Activated CD4-positive, alpha-beta T cell treated with anti-CD3 and anti-CD28 coated beads for 1 hour (primary cell): ENCODE data around the gene GABRD.

Experiments
- DNase-seq: peaks from one replicate; pipeline ENCODE4 v3.0.0-alpha.2; 2020

Gene GABRD

DNA sequence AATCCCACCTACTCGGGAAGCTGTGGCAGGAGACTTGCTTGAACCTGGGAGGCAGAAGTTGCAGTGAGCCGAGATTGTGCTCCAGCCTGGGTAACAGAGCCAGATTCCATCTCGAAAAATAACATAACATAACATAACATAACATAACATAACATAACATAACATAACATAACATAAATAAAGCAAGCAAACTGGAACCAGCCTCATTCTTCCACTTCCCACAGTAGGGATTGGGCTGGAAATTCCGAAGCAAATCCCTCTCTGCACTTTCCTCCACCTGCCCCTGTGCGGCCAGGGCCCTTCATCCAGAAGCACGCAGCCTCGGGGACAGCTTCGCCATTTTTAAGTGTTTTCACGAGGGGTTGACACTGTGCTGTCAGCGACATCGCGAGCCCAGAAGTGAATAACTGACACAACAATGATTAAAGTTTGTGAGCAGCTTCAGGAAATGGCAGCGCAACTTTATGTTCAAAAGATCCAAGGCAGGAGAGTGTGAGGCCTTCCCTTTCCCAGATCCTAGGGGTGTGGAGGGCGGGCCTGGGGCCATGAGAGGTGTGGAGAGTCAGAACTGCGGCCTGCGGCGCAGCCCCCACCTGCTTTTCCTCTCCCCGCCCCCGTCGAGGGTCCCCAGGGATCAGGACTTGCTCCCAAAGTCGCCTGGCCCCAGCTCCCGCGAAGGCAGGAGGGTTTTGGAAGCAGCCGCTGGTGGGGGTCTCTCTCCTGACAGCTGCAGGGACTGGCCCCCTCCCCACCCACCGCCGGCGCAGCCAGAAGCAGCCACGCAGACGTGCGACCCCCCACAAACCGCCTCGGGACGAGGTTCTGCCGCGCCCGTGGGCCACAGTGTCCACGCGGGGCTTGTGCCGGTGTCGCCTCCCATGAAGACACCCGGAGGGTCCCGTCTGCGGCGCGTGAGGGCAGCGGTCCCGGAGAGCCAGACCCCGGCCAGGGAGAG, 651 bp upstream of the GABRD start:
- DNase-seq: no peak

GRCh38 chr1:2019571-2020309, 595 bp downstream of the GABRD start:
- no peak for DNase-seq

DNA sequence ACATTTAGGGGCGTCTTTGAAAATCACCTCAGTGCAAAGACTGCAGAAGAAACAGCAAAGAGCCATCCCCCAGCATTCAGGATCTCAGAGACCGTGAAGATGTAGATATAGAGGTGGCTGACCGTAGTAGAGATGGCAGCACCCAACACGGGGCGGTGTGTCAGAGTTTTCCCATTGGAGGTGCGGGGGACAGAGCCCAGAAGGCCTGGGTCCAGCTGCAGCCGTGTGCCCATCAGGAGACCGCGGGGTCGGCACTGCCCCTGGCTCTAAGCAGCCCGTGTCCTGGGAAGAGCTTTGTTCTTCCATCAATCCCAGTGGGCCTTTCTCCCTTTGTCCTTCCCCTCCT, 1.1 kb downstream of the GABRD start:
- DNase-seq: no peak

GRCh38 chr1:2021550-2021949, 2.4 kb downstream of the GABRD start:
- DNase-seq: no peak

GRCh38 chr1:2022063-2022770, 3.1 kb downstream of the GABRD start:
- no peak for DNase-seq

DNA sequence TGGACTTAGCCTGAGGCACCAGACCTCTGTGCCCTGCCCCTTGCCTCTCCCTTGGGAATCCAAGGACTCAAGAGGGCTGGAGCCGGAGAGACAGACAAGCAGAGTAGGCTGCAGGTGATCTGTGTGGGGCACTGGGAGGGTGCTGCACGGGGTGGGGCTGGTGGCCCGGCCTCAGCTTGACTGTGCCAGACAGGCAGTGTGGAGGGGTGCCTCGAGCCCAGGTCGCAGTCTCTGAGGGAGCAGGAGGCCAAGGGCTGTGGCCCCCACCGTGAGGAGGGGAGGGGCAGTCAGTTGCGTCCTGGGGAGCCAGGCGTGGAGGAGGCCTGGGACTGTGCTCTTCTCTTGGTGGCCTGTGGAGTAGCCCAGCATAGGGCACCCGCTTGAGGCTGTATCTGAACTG, 4.0 kb downstream of the GABRD start:
- DNase-seq: no peak

- DNase-seq: no peak
Measured at GRCh38 chr1:2024451-2024850, 5.3 kb downstream of the GABRD start.

- DNase-seq: no peak
Measured at GRCh38 chr1:2024887-2025286, 5.7 kb downstream of the GABRD start.

DNA sequence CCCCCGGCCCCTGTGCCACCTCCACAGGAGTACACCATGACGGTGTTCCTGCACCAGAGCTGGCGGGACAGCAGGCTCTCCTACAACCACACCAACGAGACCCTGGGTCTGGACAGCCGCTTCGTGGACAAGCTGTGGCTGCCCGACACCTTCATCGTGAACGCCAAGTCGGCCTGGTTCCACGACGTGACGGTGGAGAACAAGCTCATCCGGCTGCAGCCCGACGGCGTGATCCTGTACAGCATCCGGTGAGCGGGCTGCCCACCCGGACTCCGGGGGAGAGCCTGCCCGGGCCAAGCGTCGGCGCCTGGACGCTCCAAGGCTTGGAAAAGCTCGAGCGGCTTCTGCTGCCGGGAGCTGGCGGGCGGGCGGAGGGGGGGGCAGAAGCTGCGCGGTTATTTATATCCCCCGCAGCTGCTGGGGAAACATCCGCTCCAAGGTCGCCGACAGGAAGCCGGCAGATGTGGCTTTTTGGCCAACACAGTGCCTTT, 6.4 kb downstream of the GABRD start:
- no peak for DNase-seq

DNA sequence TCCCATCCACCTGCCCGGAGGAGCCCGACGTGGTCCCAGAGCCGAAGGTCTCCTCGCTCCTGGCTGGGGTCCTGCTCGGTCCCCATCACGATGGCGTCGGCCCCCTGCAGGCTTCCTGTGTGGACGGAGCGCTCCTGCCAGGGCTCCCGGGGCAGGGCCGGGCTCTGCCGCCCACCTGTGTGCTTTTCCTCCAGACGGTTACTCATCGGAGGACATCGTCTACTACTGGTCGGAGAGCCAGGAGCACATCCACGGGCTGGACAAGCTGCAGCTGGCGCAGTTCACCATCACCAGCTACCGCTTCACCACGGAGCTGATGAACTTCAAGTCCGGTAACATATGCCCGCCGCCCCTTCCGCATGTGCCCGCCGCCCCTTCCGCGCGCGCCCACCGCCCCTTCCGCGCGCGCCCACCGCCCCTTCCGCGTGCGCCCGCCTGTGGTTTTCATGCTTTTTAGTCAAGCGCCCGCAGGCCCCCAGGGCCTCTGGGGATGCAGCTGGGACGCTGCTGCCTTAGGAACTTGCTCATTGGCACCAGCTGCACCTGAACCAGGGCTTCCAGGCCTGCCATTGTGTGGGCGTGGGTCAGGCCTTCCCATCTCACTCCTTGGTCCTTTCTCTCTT, 8.9 kb downstream of the GABRD start:
- DNase-seq: no peak

GRCh38 chr1:2028870-2029560, 9.9 kb downstream of the GABRD start:
- DNase-seq: no peak

- DNase-seq: no peak
Measured at GRCh38 chr1:2029561-2029960, 10.4 kb downstream of the GABRD start.

DNA sequence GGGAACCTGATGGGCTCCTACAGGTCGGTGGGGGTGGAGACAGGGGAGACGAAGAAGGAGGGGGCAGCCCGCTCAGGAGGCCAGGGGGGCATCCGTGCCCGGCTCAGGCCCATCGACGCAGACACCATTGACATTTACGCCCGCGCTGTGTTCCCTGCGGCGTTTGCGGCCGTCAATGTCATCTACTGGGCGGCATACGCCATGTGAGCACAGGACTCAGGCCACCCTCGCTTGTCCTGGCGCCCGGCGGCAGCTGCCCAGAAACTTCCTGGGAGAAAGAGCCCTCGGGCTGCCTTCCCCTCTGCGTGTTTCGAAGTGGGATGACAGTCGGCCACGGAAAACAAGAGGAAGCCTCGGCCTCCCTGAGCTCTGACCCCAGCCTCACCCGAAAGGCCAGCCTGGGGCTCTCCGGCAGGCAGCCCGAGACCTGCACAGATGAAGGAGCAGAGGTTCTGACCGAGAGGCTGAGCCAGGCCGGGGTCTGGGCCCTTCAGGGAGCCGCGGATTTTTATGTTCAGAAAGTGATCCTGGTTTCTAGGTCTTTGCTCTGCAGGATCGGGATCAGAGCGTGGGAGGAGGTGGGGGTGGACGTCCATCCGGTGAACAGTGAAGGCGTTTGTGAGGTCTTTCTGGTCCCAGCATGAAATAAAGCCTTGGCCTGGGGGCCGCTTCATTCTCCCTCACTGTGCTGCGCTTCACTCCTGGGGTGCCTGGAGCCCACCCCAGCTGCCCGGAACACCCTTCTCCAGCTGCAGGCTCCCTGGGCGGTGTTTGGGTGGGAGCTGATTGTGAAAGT, 11.1 kb downstream of the GABRD start:
- DNase-seq: no peak

DNA sequence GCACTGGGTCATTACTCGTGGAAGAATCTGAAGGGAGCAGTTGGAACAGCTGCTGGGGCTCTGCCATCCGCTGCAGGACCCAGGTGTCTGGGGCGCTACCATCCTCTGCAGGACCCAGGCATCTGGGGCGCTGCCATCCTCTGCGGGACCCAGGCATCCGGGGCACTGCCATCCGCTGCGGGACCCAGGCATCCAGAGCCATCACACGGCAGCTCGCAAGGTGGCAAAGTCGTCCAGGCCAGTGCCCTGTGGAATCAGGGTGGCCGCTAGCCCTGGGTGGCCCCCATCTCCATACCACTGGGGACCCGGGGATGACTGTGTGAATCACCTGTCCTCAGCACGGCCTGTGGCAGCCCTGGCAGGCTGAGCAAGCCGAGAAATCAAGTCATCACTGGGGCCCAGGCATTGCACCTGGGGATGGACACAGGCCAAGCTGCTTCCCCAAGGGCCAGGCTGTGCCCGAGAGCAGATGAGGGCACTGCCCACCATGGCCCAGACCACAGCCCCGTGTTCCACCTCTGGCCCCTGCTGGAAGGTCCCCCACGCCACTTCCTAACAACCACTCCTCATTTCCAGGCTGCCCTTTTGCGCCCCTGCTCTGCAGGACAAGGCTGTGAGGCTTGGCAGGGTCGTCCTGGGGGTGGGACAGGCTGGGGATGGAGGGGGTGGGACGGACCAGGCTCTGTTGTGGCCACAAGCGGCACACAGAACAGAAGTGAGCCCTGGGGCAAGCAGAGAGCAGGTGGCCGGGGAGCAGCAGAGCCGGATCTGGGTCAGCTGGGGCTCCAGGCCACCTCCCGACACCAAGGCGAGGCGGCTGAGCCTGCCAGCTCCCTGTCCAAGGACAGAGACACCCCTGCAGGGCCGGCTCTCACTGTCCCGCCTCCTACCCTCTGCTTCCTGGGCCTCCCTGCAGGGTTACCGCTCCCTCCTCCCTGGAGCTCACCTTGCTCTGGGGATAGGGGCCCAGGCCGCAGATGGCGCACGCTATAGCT, 12.7 kb downstream of the GABRD start:
- no peak for DNase-seq

DNA sequence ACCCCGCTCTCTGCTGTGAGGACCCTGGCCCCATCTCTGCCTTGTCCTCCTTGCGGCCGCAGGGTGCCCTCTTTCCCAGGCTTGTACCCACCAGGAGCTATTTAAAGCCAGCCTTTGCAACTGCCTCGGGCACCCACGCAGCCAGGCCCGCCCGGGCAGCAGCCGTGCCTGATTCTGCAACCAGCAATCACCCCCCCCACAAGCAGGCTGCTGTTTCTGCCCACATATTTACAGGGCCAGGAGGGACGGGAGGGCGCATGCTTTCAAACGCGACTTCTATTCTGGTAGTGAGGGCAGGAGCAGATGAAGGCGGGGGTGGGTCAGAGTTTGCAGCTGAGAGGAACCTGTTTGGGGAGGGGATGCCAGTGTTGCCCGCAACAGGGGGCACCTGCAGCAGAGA, 13.6 kb downstream of the GABRD start:
- no peak for DNase-seq

DNA sequence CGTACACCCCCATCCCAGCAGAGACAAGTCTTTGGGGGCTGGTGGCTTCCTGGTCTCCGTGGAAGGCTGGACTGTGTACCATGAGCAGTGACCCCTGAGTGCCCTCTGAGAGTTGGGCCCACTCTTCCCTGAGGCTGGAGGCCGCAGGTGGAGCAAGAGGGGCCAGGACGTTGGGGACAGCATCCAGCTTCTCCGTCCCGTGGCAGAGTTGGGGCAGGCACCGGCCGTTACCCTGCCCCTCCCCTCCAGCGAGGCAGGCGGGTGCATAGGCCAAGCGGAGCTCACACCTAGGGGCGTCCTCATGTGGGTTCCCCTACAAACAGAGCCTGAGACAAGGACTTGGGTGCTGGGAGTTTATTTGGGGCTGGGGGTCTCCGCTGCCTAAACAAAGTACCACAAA, 14.0 kb downstream of the GABRD start:
- DNase-seq: no peak

- DNase-seq: no peak
Measured at GRCh38 chr1:2036287-2036686, 17.1 kb downstream of the GABRD start.

DNA sequence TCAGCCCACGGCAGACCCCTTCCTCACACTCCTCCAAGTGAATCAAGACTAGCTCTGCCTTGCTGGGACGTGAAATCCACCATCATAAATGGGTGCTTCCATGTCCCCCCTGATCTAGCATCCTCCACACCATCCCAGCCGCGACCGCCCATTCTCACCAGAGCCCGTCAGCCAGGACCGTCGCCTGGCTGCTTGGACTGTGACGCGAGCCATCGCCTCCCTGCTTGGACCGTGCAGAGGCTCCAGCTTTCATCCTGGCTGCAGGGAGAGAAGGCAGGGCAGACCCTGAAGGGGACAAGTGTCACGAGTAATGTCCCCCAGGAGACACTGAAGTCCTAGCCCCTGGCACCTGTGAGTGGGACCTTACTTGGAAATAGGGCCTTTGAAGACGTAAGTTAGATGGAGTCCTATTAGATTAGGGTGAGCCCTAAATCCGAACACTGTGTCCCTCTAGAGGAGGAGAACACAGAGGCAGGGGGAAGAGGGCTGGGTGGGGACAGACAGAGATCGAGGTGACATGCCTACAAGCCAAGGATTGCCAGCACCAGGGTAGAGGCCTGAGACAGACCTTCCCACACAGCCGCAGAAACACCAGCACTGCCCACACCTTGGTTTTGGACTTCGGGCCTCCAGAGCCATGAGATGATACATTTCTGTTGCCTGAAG, 18.3 kb downstream of the GABRD start:
- no peak for DNase-seq

DNA sequence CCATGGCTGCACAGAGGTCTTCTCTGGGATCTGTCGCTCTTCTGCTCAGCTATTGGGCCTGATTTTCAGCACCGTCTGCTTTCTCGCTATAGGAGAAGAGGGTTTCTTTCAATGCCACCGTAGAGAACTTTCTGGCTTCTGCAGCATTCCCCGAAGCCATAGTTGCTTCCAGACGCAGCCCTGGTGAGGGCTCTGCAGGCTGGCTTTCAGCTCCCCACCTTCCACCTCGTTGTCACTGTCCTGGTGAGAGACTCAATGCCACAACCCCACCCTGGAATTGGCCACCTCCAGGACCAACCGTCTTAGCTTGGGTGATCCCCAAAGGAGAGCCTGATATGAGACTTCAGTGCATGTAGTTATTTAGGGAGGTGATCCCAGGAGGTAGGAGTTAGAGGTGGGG, 19.1 kb downstream of the GABRD start:
- DNase-seq: no peak

DNA sequence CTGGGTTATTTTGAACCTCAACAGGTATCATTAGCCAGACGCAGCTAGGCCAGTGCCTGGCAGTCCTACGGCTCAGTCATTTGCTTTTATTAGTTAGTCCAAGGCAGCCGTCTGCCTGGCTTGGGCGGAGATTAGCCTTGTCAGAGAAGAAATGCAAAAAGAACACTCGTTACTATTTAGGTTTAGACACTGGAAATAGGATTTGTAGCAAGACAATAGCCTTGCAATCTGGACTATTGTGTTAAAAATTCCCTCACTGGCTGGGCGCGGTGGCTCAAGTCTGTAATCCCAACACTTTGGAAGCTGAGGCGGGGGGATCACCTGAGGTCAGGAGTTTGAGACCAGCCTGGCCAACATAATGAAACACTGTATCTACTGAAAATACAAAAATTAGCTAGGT, 20.1 kb downstream of the GABRD start:
- no peak for DNase-seq
